K562 (cell line): Measurements from ENCODE around the gene TIMM10. TPM values are rescaled to one million over a fixed set of nuclear protein-coding genes. Genes with fewer than 3 reads are reported as not detected.

Experiments used
- CEBPB ChIP-seq: fragments of 450-650 bp; IDR thresholded peaks from 2 replicates; pipeline ENCODE4 v1.6.1; 2016; ENCODE audit warnings: missing genetic modification characterization, missing compliant biosample characterization
- DACH1 ChIP-seq: fragments of 450-650 bp; IDR thresholded peaks from 2 replicates; pipeline ENCODE4 v1.6.1; 2018; ENCODE audit not compliant: partially characterized antibody
- HDAC2 ChIP-seq: fragments of 450-650 bp; IDR thresholded peaks from 2 replicates; pipeline ENCODE4 v1.6.1; 2016; ENCODE audit warnings: mild to moderate bottlenecking
- HNRNPLL ChIP-seq: fragments of 200-400 bp; formaldehyde crosslinking; IDR thresholded peaks from 2 replicates; pipeline ENCODE4 v1.6.1; 2017; ENCODE audit warnings: low read length, low read depth, mild to moderate bottlenecking; ENCODE audit not compliant: poor library complexity, severe bottlenecking
- KDM5B ChIP-seq: fragments of 200-600 bp; sonication (generic); IDR thresholded peaks from 2 replicates; pipeline ENCODE4 v1.6.1; 2012; ENCODE audit warnings: low read depth, mild to moderate bottlenecking, moderate library complexity, low read length, control low read depth, inconsistent platforms; ENCODE audit not compliant: insufficient replicate concordance
- KHSRP ChIP-seq: fragments of 450-650 bp; IDR thresholded peaks from 2 replicates; pipeline ENCODE4 v1.6.1; 2017
- NELFE ChIP-seq: IDR thresholded peaks from 2 replicates; pipeline ENCODE4 v1.6.1; 2011; ENCODE audit warnings: mild to moderate bottlenecking; ENCODE audit not compliant: insufficient read depth, insufficient read length
- OTX1 ChIP-seq: fragments of 450-650 bp; formaldehyde crosslinking; IDR thresholded peaks from 2 replicates; pipeline ENCODE4 v1.4.0; 2022; ENCODE audit warnings: mild to moderate bottlenecking
- PBX2 ChIP-seq, 2 experiments: IDR thresholded peaks in 1 of 2; conservative IDR thresholded peaks in 1 of 2; 2 replicates each; pipeline ENCODE4 v1.6.1; 2016; ENCODE audit warnings: low read depth in 2 of 2, mild to moderate bottlenecking in 1 of 2, missing compliant biosample characterization in 1 of 2, missing genetic modification characterization in 1 of 2, moderate library complexity in 1 of 2
- POLR2H ChIP-seq: IDR thresholded peaks from 2 replicates; pipeline ENCODE4 v1.6.1; 2016; ENCODE audit warnings: missing genetic modification characterization, low read depth, mild to moderate bottlenecking, control low read depth, missing compliant biosample characterization, moderate library complexity
- PRDM10 ChIP-seq: fragments of 450-650 bp; IDR thresholded peaks from 2 replicates; pipeline ENCODE4 v1.6.1; 2018; ENCODE audit not compliant: partially characterized antibody
- PREB ChIP-seq: sonication (generic); formaldehyde crosslinking; IDR thresholded peaks from 2 replicates; pipeline ENCODE4 v1.8.1; 2023; ENCODE audit warnings: mild to moderate bottlenecking, missing genetic modification reagents
- PTBP1 ChIP-seq: fragments of 200-400 bp; formaldehyde crosslinking; IDR thresholded peaks from 2 replicates; pipeline ENCODE4 v1.6.1; 2017; ENCODE audit warnings: low read depth, low read length
- SRSF9 ChIP-seq: fragments of 200-400 bp; formaldehyde crosslinking; IDR thresholded peaks from 2 replicates; pipeline ENCODE4 v1.6.1; 2017; ENCODE audit warnings: low read depth, low read length, borderline replicate concordance
- TAL1 ChIP-seq: fragments of 450-650 bp; IDR thresholded peaks from 2 replicates; pipeline ENCODE4 v1.6.1; 2016; ENCODE audit warnings: mild to moderate bottlenecking
- TBP ChIP-seq: optimal IDR thresholded peaks from 2 replicates; pipeline ENCODE3; 2011; ENCODE audit warnings: low read depth, low read length, improper control_type of control experiment
- ZC3H4 ChIP-seq: sonication (generic); formaldehyde crosslinking; IDR thresholded peaks from 2 replicates; pipeline ENCODE4 v1.9.0; 2021; ENCODE audit warnings: missing genetic modification reagents, borderline replicate concordance
- ZNF408 ChIP-seq: fragments of 250-450 bp; sonication (Bioruptor Pico); IDR thresholded peaks from 2 replicates; pipeline ENCODE4 v1.4.0; 2020; ENCODE audit warnings: low read depth, mild to moderate bottlenecking, moderate library complexity
- ZNF436 ChIP-seq: fragments of 250-450, 450-650 bp; sonication (Bioruptor Pico); formaldehyde crosslinking; IDR thresholded peaks from 2 replicates; pipeline ENCODE4 v1.7.0; 2020; ENCODE audit warnings: mild to moderate bottlenecking
- ZNF444 ChIP-seq: fragments of 250-450 bp; sonication (Bioruptor Pico); IDR thresholded peaks from 2 replicates; pipeline ENCODE4 v1.4.0; 2020; ENCODE audit warnings: mild to moderate bottlenecking, moderate library complexity
- ZNF507 ChIP-seq: conservative IDR thresholded peaks from 2 replicates; pipeline ENCODE4 v1.6.1; 2017; ENCODE audit warnings: missing genetic modification characterization, missing compliant biosample characterization
- polyA plus RNA-seq, 8 experiments: library from polyadenylated mRNA; depleted of rRNA in 4 of 8; stranded (reverse) in 5 of 8; unstranded in 3 of 8; fragments of >200 nt; fragmentation: Nextera tagmentation in 2 of 8; fragmentation: Illumina TruSeq in 1 of 8; extraction: Ambion mirVana in 2 of 8; extraction: Trizol in 1 of 8; gene quantifications; 2 replicates each; pipeline versions ENCODE4 v1.2.1 to v1.2.3, GENCODE V29; 2011 to 2014; ENCODE audit warnings: inconsistent platforms in 1 of 8, missing spikeins in 1 of 8
- total RNA-seq, 7 experiments: library from RNA; depleted of rRNA in 6 of 7; stranded (reverse); fragments of >200 nt in 6 of 7; fragmentation: Illumina TruSeq in 2 of 7; extraction: Trizol in 2 of 7; gene quantifications; 2 replicates each; pipeline versions ENCODE4 v1.2.1 to v1.2.3, GENCODE V29; 2011 to 2021; ENCODE audit warnings: low replicate concordance in 1 of 7

TIMM10 gene
- total and polyA plus RNA-seq, 9 of the 15 experiments (the other 6 are each of a cell fraction or from before 2014, with no cell fraction given) = 109 to 553 (median 172) TPM

GRCh38 chr11:57530596-57531507, at the start of gene TIMM10 (continued):
- TF ChIP-seq ZNF507 (tag) (no peak), ZNF408 (no peak), ZNF444 (CRISPR knock-in tag) (no peak), TBP (peak; percentile 71), HNRNPLL (peak; percentile 42), DACH1 (peak; percentile 8), NELFE (no peak), TAL1 (peak; percentile 91), KHSRP (no peak), SRSF9 (no peak), OTX1 (CRISPR knock-in tag) (peak; percentile 19; the same call in 1 of the 2 replicates), PRDM10 (no peak), POLR2H (tag) (peak; percentile 76), HDAC2 (peak; percentile 49; the same call in 1 of the 2 replicates), CEBPB (tag) (no peak), ZNF436 (CRISPR knock-in tag) (no peak), ZC3H4 (no peak), KDM5B (peak; percentile 19), PBX2 (CRISPR knock-in tag; IDR thresholded peaks at IDR 0.05; ENCODE audit: low read depth) (no peak), PBX2 (tag; conservative IDR thresholded peaks at IDR 0.05; ENCODE audit: low read depth) (peak; percentile 55; the same call in 1 of the 2 replicates), PREB (CRISPR knock-in tag) (peak; percentile 31; the same call in 1 of the 2 replicates), PTBP1 (no peak)
